K562 (cell line): ENCODE measurements around the gene GTSE1. TPM values are rescaled to one million over a fixed set of nuclear protein-coding genes. Genes with fewer than 3 reads are reported as not detected.

Source experiments
- ATF7 ChIP-seq: fragments of 450-650 bp; IDR thresholded peaks from 2 replicates; pipeline ENCODE4 v1.7.1; 2014; ENCODE audit warnings: mild to moderate bottlenecking, moderate library complexity
- CCAR2 ChIP-seq: fragments of 200-400 bp; formaldehyde crosslinking; IDR thresholded peaks from 2 replicates; pipeline ENCODE4 v1.6.1; 2017; ENCODE audit warnings: mild to moderate bottlenecking, low read depth, low read length
- DACH1 ChIP-seq: fragments of 450-650 bp; IDR thresholded peaks from 2 replicates; pipeline ENCODE4 v1.6.1; 2018; ENCODE audit not compliant: partially characterized antibody
- DDX20 ChIP-seq: fragments of 450-650 bp; IDR thresholded peaks from 2 replicates; pipeline ENCODE4 v1.6.1; 2016; ENCODE audit warnings: missing genetic modification characterization, low read depth, mild to moderate bottlenecking, missing compliant biosample characterization, moderate library complexity
- FUS ChIP-seq: fragments of 200-400 bp; formaldehyde crosslinking; optimal IDR thresholded peaks from 2 replicates; pipeline ENCODE3; 2017; ENCODE audit warnings: low read depth, low read length
- POU5F1 ChIP-seq: fragments of 150-350 bp; IDR thresholded peaks from 2 replicates; pipeline ENCODE4 v1.6.1; 2014; ENCODE audit warnings: borderline replicate concordance, low read length, low read depth, mild to moderate bottlenecking; ENCODE audit not compliant: partially characterized antibody
- RBM22 ChIP-seq: fragments of 200-400 bp; formaldehyde crosslinking; IDR thresholded peaks from 2 replicates; pipeline ENCODE4 v1.6.1; 2018; ENCODE audit warnings: low read length, low read depth; ENCODE audit not compliant: poor library complexity, severe bottlenecking
- SNIP1 ChIP-seq: fragments of 450-650 bp; IDR thresholded peaks from 2 replicates; pipeline ENCODE4 v1.7.1; 2017; ENCODE audit warnings: low read depth, mild to moderate bottlenecking
- SNRNP70 ChIP-seq: fragments of 200-400 bp; formaldehyde crosslinking; optimal IDR thresholded peaks from 2 replicates; pipeline ENCODE3; 2017; ENCODE audit warnings: low read depth, low read length
- SRSF9 ChIP-seq: fragments of 200-400 bp; formaldehyde crosslinking; IDR thresholded peaks from 2 replicates; pipeline ENCODE4 v1.6.1; 2017; ENCODE audit warnings: low read depth, low read length, borderline replicate concordance
- TBL1XR1 ChIP-seq, 2 experiments: IDR thresholded peaks; 2 replicates each; pipeline ENCODE4 v1.6.1; 2012; ENCODE audit warnings: improper control_type of control experiment in 2 of 2, low read length in 2 of 2, mild to moderate bottlenecking in 1 of 2
- ZKSCAN3 ChIP-seq: fragments of 250-450 bp; sonication (Bioruptor Pico); IDR thresholded peaks from 2 replicates; pipeline ENCODE4 v1.4.0; 2020
- ZNF174 ChIP-seq: fragments of 250-450 bp; sonication (Bioruptor Pico); IDR thresholded peaks from 2 replicates; pipeline ENCODE4 v1.4.0; 2020; ENCODE audit warnings: mild to moderate bottlenecking
- ZNF197 ChIP-seq: fragments of 200-800 bp; sonication (Bioruptor generic); IDR thresholded peaks from 2 replicates; pipeline ENCODE4 v1.6.1; 2016; ENCODE audit warnings: low read depth, missing genetic modification characterization, missing compliant biosample characterization
- ZNF24 ChIP-seq: fragments of 450-650 bp; IDR thresholded peaks from 2 replicates; pipeline ENCODE4 v1.6.1; 2016
- polyA plus RNA-seq, 8 experiments: library from polyadenylated mRNA; depleted of rRNA in 4 of 8; stranded (reverse) in 5 of 8; unstranded in 3 of 8; fragments of >200 nt; fragmentation: Nextera tagmentation in 2 of 8; fragmentation: Illumina TruSeq in 1 of 8; extraction: Ambion mirVana in 2 of 8; extraction: Trizol in 1 of 8; gene quantifications; 2 replicates each; pipeline versions ENCODE4 v1.2.1 to v1.2.3, GENCODE V29; 2011 to 2014; ENCODE audit warnings: inconsistent platforms in 1 of 8, missing spikeins in 1 of 8
- total RNA-seq, 7 experiments: library from RNA; depleted of rRNA in 6 of 7; stranded (reverse); fragments of >200 nt in 6 of 7; fragmentation: Illumina TruSeq in 2 of 7; extraction: Trizol in 2 of 7; gene quantifications; 2 replicates each; pipeline versions ENCODE4 v1.2.1 to v1.2.3, GENCODE V29; 2011 to 2021; ENCODE audit warnings: low replicate concordance in 1 of 7
- TF ChIP-seq, protein P1 (sequence below): fragments of 450-650 bp; IDR thresholded peaks from 2 replicates; pipeline ENCODE4 v1.7.1; 2018; ENCODE audit warnings: mild to moderate bottlenecking, low read depth; ENCODE audit not compliant: partially characterized antibody
- TF ChIP-seq, protein P2 (sequence below): sonication (generic); formaldehyde crosslinking; IDR thresholded peaks from 2 replicates; pipeline ENCODE4 v1.8.1; 2023; ENCODE audit warnings: missing genetic modification reagents, mild to moderate bottlenecking, borderline replicate concordance
- TF ChIP-seq, protein P3 (sequence below): sonication (generic); formaldehyde crosslinking; IDR thresholded peaks from 2 replicates; pipeline ENCODE4 v1.8.0; 2022; ENCODE audit warnings: missing genetic modification reagents, mild to moderate bottlenecking, moderate library complexity, borderline replicate concordance
- TF ChIP-seq, protein P4 (sequence below): sonication (generic); formaldehyde crosslinking; IDR thresholded peaks from 2 replicates; pipeline ENCODE4 v1.8.0; 2022; ENCODE audit warnings: mild to moderate bottlenecking, low read depth, missing genetic modification reagents

Gene GTSE1
- total and polyA plus RNA-seq, 9 of the 15 experiments (the other 6 are each of a cell fraction or from before 2014, with no cell fraction given) = 2.5 to 22.5 (median 12.9) TPM

DNA sequence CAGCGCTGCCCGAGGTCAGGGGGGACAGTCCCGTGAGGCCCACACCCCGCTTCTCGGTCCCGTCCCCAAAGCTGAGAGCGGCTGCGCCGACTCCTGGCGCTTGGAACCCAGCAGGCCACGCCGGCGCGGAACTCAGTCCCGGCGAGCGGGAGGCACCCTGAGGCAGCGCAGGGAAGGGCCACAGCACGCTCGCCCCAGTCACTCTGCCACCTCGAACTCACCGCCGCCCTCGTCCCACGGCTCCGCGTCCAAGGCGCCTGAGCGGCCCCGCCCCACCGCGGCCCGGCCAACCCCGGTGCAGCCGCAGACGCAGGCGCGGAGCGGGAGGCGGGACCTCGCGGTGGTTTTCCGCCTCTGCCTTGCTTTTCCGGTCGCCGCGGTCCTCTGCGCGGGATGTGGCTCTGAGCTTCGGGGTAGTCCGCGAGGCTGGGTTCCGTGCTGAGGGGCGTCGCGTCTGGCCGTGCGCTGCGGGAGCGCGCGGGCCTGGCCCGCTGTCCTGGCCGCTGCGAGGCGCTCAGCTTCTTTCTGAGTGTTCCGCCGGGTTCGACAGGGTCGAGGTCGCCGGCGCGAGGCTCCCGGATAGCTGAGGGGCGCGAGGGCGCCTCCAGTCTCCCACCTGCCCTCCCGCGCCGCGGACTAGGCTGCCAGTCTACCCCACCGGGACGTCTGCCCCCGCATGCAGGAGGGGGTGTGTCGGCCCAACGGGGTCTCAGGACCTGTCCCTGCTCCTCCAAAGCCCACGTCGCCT, 46.5 kb upstream of the GTSE1 start, which contains the start of gene CDPF1 (continued):
- TF ChIP-seq, protein P1, sequence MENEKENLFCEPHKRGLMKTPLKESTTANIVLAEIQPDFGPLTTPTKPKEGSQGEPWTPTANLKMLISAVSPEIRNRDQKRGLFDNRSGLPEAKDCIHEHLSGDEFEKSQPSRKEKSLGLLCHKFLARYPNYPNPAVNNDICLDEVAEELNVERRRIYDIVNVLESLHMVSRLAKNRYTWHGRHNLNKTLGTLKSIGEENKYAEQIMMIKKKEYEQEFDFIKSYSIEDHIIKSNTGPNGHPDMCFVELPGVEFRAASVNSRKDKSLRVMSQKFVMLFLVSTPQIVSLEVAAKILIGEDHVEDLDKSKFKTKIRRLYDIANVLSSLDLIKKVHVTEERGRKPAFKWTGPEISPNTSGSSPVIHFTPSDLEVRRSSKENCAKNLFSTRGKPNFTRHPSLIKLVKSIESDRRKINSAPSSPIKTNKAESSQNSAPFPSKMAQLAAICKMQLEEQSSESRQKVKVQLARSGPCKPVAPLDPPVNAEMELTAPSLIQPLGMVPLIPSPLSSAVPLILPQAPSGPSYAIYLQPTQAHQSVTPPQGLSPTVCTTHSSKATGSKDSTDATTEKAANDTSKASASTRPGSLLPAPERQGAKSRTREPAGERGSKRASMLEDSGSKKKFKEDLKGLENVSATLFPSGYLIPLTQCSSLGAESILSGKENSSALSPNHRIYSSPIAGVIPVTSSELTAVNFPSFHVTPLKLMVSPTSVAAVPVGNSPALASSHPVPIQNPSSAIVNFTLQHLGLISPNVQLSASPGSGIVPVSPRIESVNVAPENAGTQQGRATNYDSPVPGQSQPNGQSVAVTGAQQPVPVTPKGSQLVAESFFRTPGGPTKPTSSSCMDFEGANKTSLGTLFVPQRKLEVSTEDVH = no peak
- TF ChIP-seq TBL1XR1 (IDR thresholded peaks at IDR 0.05; ENCODE audit: low read length in 2 of 2) (no peak; a peak in 1 of 4 replicates), DACH1 (no peak), RBM22 (no peak), ZNF197 (CRISPR knock-in tag) (no peak), ATF7 (peak; percentile 43; the same call in 1 of the 2 replicates), ZNF24 (no peak), SNIP1 (no peak), POU5F1 (no peak), ZNF174 (CRISPR knock-in tag) (no peak), CCAR2 (no peak), SRSF9 (no peak), ZKSCAN3 (no peak), SNRNP70 (no peak), FUS (peak; percentile 35), DDX20 (tag) (no peak)
- TF ChIP-seq, protein P2, sequence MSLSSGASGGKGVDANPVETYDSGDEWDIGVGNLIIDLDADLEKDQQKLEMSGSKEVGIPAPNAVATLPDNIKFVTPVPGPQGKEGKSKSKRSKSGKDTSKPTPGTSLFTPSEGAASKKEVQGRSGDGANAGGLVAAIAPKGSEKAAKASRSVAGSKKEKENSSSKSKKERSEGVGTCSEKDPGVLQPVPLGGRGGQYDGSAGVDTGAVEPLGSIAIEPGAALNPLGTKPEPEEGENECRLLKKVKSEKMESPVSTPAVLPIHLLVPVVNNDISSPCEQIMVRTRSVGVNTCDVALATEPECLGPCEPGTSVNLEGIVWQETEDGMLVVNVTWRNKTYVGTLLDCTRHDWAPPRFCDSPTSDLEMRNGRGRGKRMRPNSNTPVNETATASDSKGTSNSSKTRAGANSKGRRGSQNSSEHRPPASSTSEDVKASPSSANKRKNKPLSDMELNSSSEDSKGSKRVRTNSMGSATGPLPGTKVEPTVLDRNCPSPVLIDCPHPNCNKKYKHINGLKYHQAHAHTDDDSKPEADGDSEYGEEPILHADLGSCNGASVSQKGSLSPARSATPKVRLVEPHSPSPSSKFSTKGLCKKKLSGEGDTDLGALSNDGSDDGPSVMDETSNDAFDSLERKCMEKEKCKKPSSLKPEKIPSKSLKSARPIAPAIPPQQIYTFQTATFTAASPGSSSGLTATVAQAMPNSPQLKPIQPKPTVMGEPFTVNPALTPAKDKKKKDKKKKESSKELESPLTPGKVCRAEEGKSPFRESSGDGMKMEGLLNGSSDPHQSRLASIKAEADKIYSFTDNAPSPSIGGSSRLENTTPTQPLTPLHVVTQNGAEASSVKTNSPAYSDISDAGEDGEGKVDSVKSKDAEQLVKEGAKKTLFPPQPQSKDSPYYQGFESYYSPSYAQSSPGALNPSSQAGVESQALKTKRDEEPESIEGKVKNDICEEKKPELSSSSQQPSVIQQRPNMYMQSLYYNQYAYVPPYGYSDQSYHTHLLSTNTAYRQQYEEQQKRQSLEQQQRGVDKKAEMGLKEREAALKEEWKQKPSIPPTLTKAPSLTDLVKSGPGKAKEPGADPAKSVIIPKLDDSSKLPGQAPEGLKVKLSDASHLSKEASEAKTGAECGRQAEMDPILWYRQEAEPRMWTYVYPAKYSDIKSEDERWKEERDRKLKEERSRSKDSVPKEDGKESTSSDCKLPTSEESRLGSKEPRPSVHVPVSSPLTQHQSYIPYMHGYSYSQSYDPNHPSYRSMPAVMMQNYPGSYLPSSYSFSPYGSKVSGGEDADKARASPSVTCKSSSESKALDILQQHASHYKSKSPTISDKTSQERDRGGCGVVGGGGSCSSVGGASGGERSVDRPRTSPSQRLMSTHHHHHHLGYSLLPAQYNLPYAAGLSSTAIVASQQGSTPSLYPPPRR = no peak
- TF ChIP-seq, protein P3, sequence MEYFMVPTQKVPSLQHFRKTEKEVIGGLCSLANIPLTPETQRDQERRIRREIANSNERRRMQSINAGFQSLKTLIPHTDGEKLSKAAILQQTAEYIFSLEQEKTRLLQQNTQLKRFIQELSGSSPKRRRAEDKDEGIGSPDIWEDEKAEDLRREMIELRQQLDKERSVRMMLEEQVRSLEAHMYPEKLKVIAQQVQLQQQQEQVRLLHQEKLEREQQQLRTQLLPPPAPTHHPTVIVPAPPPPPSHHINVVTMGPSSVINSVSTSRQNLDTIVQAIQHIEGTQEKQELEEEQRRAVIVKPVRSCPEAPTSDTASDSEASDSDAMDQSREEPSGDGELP (CRISPR knock-in tag) = peak; percentile 39; the same call in 1 of the 2 replicates
- TF ChIP-seq, protein P4, sequence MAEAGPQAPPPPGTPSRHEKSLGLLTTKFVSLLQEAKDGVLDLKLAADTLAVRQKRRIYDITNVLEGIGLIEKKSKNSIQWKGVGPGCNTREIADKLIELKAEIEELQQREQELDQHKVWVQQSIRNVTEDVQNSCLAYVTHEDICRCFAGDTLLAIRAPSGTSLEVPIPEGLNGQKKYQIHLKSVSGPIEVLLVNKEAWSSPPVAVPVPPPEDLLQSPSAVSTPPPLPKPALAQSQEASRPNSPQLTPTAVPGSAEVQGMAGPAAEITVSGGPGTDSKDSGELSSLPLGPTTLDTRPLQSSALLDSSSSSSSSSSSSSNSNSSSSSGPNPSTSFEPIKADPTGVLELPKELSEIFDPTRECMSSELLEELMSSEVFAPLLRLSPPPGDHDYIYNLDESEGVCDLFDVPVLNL (CRISPR knock-in tag) = no peak
